Uterus (tissue), 4 donors: ENCODE data around the gene FOXP4. TPM values are rescaled to one million over a fixed set of nuclear protein-coding genes. Genes with fewer than 3 reads are reported as not detected.

Experiments
- DNase-seq, 2 donors: peaks; one replicate each; pipeline ENCODE4 v3.0.0-alpha.2; 2019 to 2020
- H3K27ac ChIP-seq, 2 donors: fragments of 200-600 bp; sonication (generic); 1 replicate in 1 of 2; 2 replicates in 1 of 2; pipeline ENCODE4 v1.5.1; 2016 to 2018
- H3K27me3 ChIP-seq, 2 donors: fragments of 200-600 bp; sonication (generic); one replicate each; pipeline ENCODE4 v1.5.1; 2018 to 2019; ENCODE audit warnings: control low read depth in 1 of 2
- H3K36me3 ChIP-seq, 2 donors: fragments of 200-600 bp; sonication (generic); one replicate each; pipeline ENCODE4 v1.5.1; 2019; ENCODE audit warnings: control low read depth in 1 of 2
- H3K4me1 ChIP-seq, 2 donors: fragments of 200-600 bp; sonication (generic); one replicate each; pipeline ENCODE4 v1.5.1; 2018 to 2019; ENCODE audit warnings: control low read depth in 1 of 2
- H3K4me3 ChIP-seq, 2 donors: fragments of 200-600 bp; sonication (generic); 1 replicate in 1 of 2; 2 replicates in 1 of 2; pipeline ENCODE4 v1.5.1; 2018 to 2019; ENCODE audit warnings: mild to moderate bottlenecking in 1 of 2
- H3K9me3 ChIP-seq, 2 donors: fragments of 200-600 bp; sonication (generic); one replicate each; pipeline ENCODE4 v1.5.1; 2019; ENCODE audit warnings: control low read depth in 1 of 2
- POLR2A ChIP-seq, 2 donors: fragments of 450-650 bp; IDR thresholded peaks; one replicate each; pipeline ENCODE4 v1.6.1; 2016; ENCODE audit warnings: antibody characterized with exemption in 2 of 2, mild to moderate bottlenecking in 1 of 2, moderate library complexity in 1 of 2
- intact Hi-C: fragments of 100-400 bp; cut with DNase I; formaldehyde crosslinking; loops from one replicate; pipeline ENCODE4 v1.15.1; 2023; ENCODE audit warnings: low total_unique reads
- total RNA-seq, 4 donors: library from RNA; depleted of rRNA in 3 of 4; stranded (reverse); fragments of >200 nt in 3 of 4; gene quantifications; one replicate each; pipeline versions ENCODE4 v1.1.0 to v1.2.4, GENCODE V29; 2014 to 2023
- TF ChIP-seq, protein P1 (sequence below), 4 experiments: fragments of 200-600 bp in 2 of 4; fragments of 450-650 bp in 2 of 4; sonication (generic) in 2 of 4; IDR thresholded peaks; one replicate each; pipeline ENCODE4 v1.5.1; 2016 to 2019; ENCODE audit warnings: antibody characterized with exemption in 4 of 4, mild to moderate bottlenecking in 2 of 4, moderate library complexity in 1 of 4
- donor health status: DM: yes; HTN: yes; CAD: no.

Gene FOXP4
- total RNA-seq, 4 donors from 2014 or later = 3.8 to 50.1 (median 9.4) TPM

DNA sequence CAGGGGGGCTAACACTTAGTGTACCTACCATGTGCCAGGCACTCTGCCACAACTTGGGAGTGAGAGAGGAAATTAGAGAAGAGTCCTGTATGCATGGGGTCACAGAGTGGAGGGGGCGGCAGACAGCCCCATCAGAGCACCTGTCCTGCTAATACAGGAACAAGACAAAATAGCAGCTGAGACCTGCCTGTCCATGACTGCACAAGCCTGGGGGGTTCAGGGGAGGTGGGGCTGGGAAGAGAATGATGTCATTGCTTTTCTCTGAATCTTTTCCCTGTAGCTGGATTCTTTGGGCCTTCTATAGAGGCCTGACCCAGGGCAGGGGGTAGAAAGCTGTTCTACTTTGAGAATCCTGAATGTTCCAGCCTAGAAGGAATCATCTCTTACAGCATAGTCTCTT, 37.4 kb downstream of the FOXP4 start:
- Histone ChIP-seq H3K36me3 (no peaks in the 10 kb centered on the region), H3K4me3 (no peak overlapping the region), H3K9me3 (no peaks in the 10 kb centered on the region), H3K27ac (no peak overlapping the region), H3K27me3 (no peaks in the 10 kb centered on the region), H3K4me1 (peaks cover 0 to 2% of the 10 kb centered on the region in 2 donors)
- intact Hi-C loops = no loop called here
- TF ChIP-seq, protein P1, sequence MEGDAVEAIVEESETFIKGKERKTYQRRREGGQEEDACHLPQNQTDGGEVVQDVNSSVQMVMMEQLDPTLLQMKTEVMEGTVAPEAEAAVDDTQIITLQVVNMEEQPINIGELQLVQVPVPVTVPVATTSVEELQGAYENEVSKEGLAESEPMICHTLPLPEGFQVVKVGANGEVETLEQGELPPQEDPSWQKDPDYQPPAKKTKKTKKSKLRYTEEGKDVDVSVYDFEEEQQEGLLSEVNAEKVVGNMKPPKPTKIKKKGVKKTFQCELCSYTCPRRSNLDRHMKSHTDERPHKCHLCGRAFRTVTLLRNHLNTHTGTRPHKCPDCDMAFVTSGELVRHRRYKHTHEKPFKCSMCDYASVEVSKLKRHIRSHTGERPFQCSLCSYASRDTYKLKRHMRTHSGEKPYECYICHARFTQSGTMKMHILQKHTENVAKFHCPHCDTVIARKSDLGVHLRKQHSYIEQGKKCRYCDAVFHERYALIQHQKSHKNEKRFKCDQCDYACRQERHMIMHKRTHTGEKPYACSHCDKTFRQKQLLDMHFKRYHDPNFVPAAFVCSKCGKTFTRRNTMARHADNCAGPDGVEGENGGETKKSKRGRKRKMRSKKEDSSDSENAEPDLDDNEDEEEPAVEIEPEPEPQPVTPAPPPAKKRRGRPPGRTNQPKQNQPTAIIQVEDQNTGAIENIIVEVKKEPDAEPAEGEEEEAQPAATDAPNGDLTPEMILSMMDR (IDR thresholded peaks at IDR 0.05) = no peak
- no peak for TF ChIP-seq POLR2A (IDR thresholded peaks at IDR 0.05)
- DNase-seq = no peak

DNA sequence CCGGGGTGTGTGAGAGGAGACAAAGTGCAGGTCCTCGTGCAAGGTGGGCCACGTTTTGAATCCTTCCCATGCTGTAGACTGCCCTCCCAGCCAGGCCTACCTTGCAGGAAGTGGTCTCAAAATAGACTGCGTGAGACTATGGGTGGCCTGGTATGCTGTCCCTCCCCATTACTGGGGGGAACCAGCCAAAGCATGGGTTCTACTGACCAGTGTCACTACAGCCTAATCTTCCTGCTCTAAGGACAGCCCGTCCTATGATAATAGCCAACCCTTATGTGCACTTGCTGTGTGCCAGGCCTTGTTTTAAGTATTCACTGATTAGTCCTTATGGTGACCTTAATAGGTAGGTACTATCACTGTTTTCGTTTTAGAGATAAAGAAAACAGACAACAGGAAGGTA, 38.0 kb downstream of the FOXP4 start:
- no peak overlapping the region for H3K27ac ChIP-seq
- no peaks in the 10 kb centered on the region for H3K4me1 ChIP-seq
- no peaks in the 10 kb centered on the region for H3K36me3 ChIP-seq
- no peak for DNase-seq
- no peaks in the 10 kb centered on the region for H3K27me3 ChIP-seq
- TF ChIP-seq, protein P1 (IDR thresholded peaks at IDR 0.05) = no peak
- TF ChIP-seq POLR2A (IDR thresholded peaks at IDR 0.05) = no peak
- no peak overlapping the region for H3K4me3 ChIP-seq
- intact Hi-C loops = no loop called here
- no peaks in the 10 kb centered on the region for H3K9me3 ChIP-seq

DNA sequence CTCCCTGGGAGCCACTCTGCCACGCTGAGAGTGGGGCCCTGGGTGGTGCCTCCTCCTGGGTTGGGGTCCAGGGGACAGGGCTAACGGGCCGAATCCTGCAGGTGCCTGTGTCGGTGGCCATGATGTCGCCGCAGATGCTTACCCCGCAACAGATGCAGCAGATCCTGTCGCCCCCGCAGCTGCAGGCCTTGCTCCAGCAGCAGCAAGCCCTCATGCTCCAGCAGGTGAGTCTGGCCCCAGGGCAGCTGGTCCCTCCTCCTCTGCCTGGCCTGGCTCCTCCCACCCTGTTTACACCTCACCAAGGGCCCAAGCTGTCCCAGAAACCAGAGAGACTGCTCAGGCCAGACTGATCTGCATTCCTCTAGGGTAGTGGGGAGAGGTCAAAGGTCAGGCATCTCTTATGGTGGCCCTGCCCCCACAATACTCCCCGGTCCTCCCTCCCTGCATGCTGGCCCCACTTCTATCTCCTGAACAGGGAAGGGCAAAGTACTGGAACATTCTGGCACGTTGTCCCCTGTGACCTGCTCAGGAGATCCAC, 38.6 kb downstream of the FOXP4 start:
- H3K4me1 ChIP-seq = no peaks in the 10 kb centered on the region
- H3K27ac ChIP-seq = no peak overlapping the region
- no peaks in the 10 kb centered on the region for H3K9me3 ChIP-seq
- TF ChIP-seq, protein P1 (IDR thresholded peaks at IDR 0.05) = no peak
- no peak for TF ChIP-seq POLR2A (IDR thresholded peaks at IDR 0.05)
- H3K4me3 ChIP-seq = no peak overlapping the region
- no peak for DNase-seq
- no peaks in the 10 kb centered on the region for H3K36me3 ChIP-seq
- H3K27me3 ChIP-seq = no peaks in the 10 kb centered on the region
- intact Hi-C loops = no loop called here

DNA sequence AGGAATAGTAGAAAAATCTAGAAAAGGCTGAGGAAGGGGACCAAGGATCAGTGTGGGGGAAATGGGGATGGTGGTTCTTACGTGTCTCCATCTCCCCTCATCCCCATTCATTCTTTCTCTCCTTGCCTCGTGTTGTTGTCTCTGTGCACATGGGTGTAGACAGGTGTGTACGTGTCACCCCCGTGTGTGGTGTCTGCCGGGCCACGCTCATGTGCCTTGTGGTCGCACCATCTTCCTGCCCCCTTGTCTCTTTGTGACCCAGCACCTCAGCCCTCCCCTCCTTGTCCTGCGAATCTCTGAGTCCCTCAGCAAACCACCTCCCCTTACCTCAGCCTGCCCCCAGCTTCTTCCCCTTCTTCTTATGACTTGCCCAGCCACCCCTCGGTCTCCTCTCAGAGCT, 39.4 kb downstream of the FOXP4 start:
- Histone ChIP-seq H3K36me3 (no peaks in the 10 kb centered on the region), H3K9me3 (no peaks in the 10 kb centered on the region), H3K27ac (no peak overlapping the region), H3K4me1 (no peaks in the 10 kb centered on the region), H3K27me3 (no peaks in the 10 kb centered on the region), H3K4me3 (no peak overlapping the region)
- intact Hi-C loops = no loop called here
- no peak for DNase-seq
- TF ChIP-seq, protein P1 (IDR thresholded peaks at IDR 0.05) = no peak
- TF ChIP-seq POLR2A (IDR thresholded peaks at IDR 0.05) = no peak

DNA sequence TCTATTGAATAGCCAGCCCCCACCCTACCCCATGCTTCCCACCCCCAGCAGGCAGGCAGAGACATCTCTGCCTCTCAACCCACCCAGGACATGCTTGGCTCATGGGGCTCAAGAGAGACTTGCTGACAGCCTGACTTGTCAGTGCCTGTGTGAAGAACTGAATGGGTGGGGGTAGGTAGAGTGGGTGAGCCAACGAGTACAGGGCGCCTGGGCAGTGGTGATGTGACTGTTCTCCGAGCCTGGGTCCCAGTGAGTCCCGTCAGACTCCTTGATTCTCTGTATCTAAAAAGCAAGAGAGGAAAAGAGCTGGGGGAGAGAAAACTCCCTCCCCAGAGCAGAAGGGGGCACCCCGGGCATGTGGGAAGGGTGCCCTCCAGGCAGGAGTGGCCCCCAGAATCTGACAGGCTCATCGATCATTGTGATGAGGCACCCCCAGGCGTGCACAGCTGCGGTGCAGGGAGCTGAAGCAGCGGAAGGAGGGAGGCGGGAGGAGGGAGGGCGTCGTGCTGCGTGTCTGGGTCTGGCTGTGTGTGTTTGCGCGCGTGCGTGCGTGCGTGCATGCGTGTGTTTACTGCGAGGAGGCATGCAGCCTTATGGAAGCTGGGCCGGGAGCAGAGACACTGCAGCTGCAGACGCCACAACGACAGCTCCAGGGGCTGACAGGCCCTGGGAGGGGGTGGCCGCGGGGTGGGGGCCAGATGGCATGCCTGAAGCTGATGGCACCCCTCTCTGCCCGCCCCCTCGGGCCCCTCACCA, 40.2 kb downstream of the FOXP4 start:
- DNase-seq = no peak
- no peaks in the 10 kb centered on the region for H3K4me1 ChIP-seq
- H3K9me3 ChIP-seq = no peaks in the 10 kb centered on the region
- H3K27me3 ChIP-seq = no peaks in the 10 kb centered on the region
- H3K27ac ChIP-seq = no peak overlapping the region
- intact Hi-C loops = no loop called here
- no peaks in the 10 kb centered on the region for H3K36me3 ChIP-seq
- H3K4me3 ChIP-seq = no peak overlapping the region
- TF ChIP-seq, protein P1 (IDR thresholded peaks at IDR 0.05) = no peak
- no peak for TF ChIP-seq POLR2A (IDR thresholded peaks at IDR 0.05)
